ENCODE results near the gene PTPN21. TPM values are rescaled to one million over a fixed set of nuclear protein-coding genes. Genes with fewer than 3 reads are reported as not detected.

The PTPN21 gene
- polyA plus RNA-seq, 1 of the 3 experiments (the other 2 are of a cell fraction): 5.6 TPM

- 96% methylated on average over 2 of the region's 2 CpGs for WGBS (ENCODE audit: low lambda C conversion rate)
- POLR2A ChIA-PET: no interaction called here
- Histone ChIP-seq H3K9ac (no peak overlapping the region), H3F3A (replicated peaks; ENCODE audit: insufficient read depth) (peaks cover 5% of the 10 kb centered on the region), H2AFZ (ENCODE audit: low read depth) (no peak overlapping the region), H3K4me1 (ENCODE audit: control insufficient read depth in 1 of 2, insufficient read depth in 2 of 2, low read depth in 1 of 2, low read length in 1 of 2) (no peaks in the 10 kb centered on the region; a peak in 1 of 4 replicates), H3K27ac (ENCODE audit: low read depth in 2 of 2, low read length in 1 of 2) (no peak overlapping the region), H3K9me2 (no peaks in the 10 kb centered on the region), H3K9me3 (no peaks in the 10 kb centered on the region), H3K4me2 (no peak overlapping the region), H3K79me2 (ENCODE audit: insufficient read depth) (peaks cover 54% of the 10 kb centered on the region), H3K36me3 (replicated peaks in 1 of 2; ENCODE audit: control insufficient read depth in 1 of 2, insufficient read depth in 2 of 2, low read length in 1 of 2) (peaks cover 12 to 22% of the 10 kb centered on the region in 2 experiments), H3K4me3 (ENCODE audit: low read depth in 2 of 2, low read length in 1 of 2) (no peak overlapping the region), H4K20me1 (ENCODE audit: insufficient read depth) (peaks cover 3% of the 10 kb centered on the region), H3K27me3 (ENCODE audit: insufficient read depth) (no peaks in the 10 kb centered on the region)
- CTCF ChIA-PET: interaction anchor here (1.0 kb wide), 2 partner anchors 28 to 330 kb away, joined by 3 to 4 read pairs; no protein-coding TSS in a partner anchor
- no peak for TF ChIP-seq MAX (IDR thresholded peaks at IDR 0.05; ENCODE audit: low read depth)
- TF ChIP-seq FOSL2 (IDR thresholded peaks at IDR 0.05; ENCODE audit: borderline replicate concordance, low read depth): no peak
- no peak for TF ChIP-seq NRF1 (IDR thresholded peaks at IDR 0.05; ENCODE audit: low read depth, low read length)
- TF ChIP-seq EP300 (IDR thresholded peaks at IDR 0.05; ENCODE audit: borderline replicate concordance in 1 of 2, low read depth in 1 of 2, low read length in 1 of 2): no peak
- DNase-seq: no peak
These were observed 34.9 kb downstream of the PTPN21 start for GRCh38 chr14:88519907-88520306.

- Histone ChIP-seq H3K9me2 (no peaks in the 10 kb centered on the region), H2AFZ (ENCODE audit: low read depth) (no peak overlapping the region), H3K4me3 (ENCODE audit: low read depth in 2 of 2, low read length in 1 of 2) (no peak overlapping the region), H3K27ac (ENCODE audit: low read depth in 2 of 2, low read length in 1 of 2) (peak overlapping the region in 1 of 2 experiments; percentile 51; a peak in 1 of 4 replicates), H3K4me2 (no peak overlapping the region), H3K79me2 (ENCODE audit: insufficient read depth) (peaks cover 45% of the 10 kb centered on the region), H4K20me1 (ENCODE audit: insufficient read depth) (peaks cover 3% of the 10 kb centered on the region), H3K9ac (no peak overlapping the region), H3K27me3 (ENCODE audit: insufficient read depth) (no peaks in the 10 kb centered on the region), H3K4me1 (ENCODE audit: control insufficient read depth in 1 of 2, insufficient read depth in 2 of 2, low read depth in 1 of 2, low read length in 1 of 2) (no peaks in the 10 kb centered on the region; a peak in 1 of 4 replicates), H3K9me3 (no peaks in the 10 kb centered on the region), H3K36me3 (replicated peaks in 1 of 2; ENCODE audit: control insufficient read depth in 1 of 2, insufficient read depth in 2 of 2, low read length in 1 of 2) (peaks cover 22 to 25% of the 10 kb centered on the region in 2 experiments), H3F3A (replicated peaks; ENCODE audit: insufficient read depth) (peaks cover 5% of the 10 kb centered on the region)
- ChIA-PET CTCF (interaction anchor here (1.0 kb wide), 1 partner anchor 329 kb away, joined by 4 read pairs; no protein-coding TSS in a partner anchor), POLR2A (no interaction called here)
- no peak for DNase-seq
- no peak for TF ChIP-seq RFX5 (IDR thresholded peaks at IDR 0.05; ENCODE audit: low read length)
- TF ChIP-seq USF1 (IDR thresholded peaks at IDR 0.05; ENCODE audit: borderline replicate concordance, low read depth): no peak
- TF ChIP-seq TCF12 (IDR thresholded peaks at IDR 0.05): peak; percentile 72
- no peak for TF ChIP-seq RXRA (IDR thresholded peaks at IDR 0.05; ENCODE audit: borderline replicate concordance, low read depth)
- peak; percentile 81 for TF ChIP-seq FOSL2 (IDR thresholded peaks at IDR 0.05; ENCODE audit: borderline replicate concordance, low read depth)
- TF ChIP-seq TAF1 (IDR thresholded peaks at IDR 0.05; ENCODE audit: borderline replicate concordance, low read depth, low read length): 0 out of 2 replicates have a peak, but pooled peaks have one; percentile 17
- TF ChIP-seq TEAD4 (IDR thresholded peaks at IDR 0.05; ENCODE audit: borderline replicate concordance, insufficient read depth): no peak
- peak in 1 of 2 experiments; percentile 16; a peak in 1 of 4 replicates for TF ChIP-seq EP300 (IDR thresholded peaks at IDR 0.05; ENCODE audit: borderline replicate concordance in 1 of 2, low read depth in 1 of 2, low read length in 1 of 2)
- TF ChIP-seq PBX3 (IDR thresholded peaks at IDR 0.05): 0 out of 2 replicates have a peak, but pooled peaks have one; percentile 31
- TF ChIP-seq JUND (IDR thresholded peaks at IDR 0.05): peak; percentile 69
- TF ChIP-seq RCOR1 (IDR thresholded peaks at IDR 0.05; ENCODE audit: low read length): no peak
- 73% methylated on average over 5 of the region's 5 CpGs for WGBS (ENCODE audit: low lambda C conversion rate)
These were observed 36.0 kb downstream of the PTPN21 start for GRCh38 chr14:88518592-88519512.

All from SK-N-SH (cell line).